H9 (cell line): ENCODE results near the gene OAS2. TPM values are rescaled to one million over a fixed set of nuclear protein-coding genes. Genes with fewer than 3 reads are reported as not detected.

Experiments used
- DNase-seq: peaks from one replicate; pipeline ENCODE4 v3.0.0-alpha.2; 2017
- H2AFZ ChIP-seq: one replicate; pipeline ENCODE4 v1.6.1; 2013; ENCODE audit warnings: mild to moderate bottlenecking, low read length, control low read depth, moderate library complexity
- H2AK5ac ChIP-seq: 2 replicates; pipeline ENCODE4 v1.6.1; 2013; ENCODE audit warnings: low read length, control low read depth, mixed read lengths; ENCODE audit not compliant: insufficient read length
- H2BK120ac ChIP-seq: one replicate; pipeline ENCODE4 v1.6.1; 2013; ENCODE audit warnings: low read depth, mild to moderate bottlenecking, low read length, control low read depth, inconsistent platforms; ENCODE audit not compliant: poor library complexity, severe bottlenecking
- H2BK12ac ChIP-seq: 2 replicates; pipeline ENCODE4 v1.6.1; 2013; ENCODE audit warnings: low read length, control low read depth, mixed read lengths, low read depth; ENCODE audit not compliant: insufficient read length
- H2BK15ac ChIP-seq: 2 replicates; pipeline ENCODE4 v1.6.1; 2013; ENCODE audit warnings: low read depth, low read length, control low read depth
- H2BK20ac ChIP-seq: one replicate; pipeline ENCODE4 v1.6.1; 2013; ENCODE audit warnings: low read depth, mild to moderate bottlenecking, low read length, control low read depth, inconsistent platforms; ENCODE audit not compliant: poor library complexity, severe bottlenecking
- H2BK5ac ChIP-seq: 2 replicates; pipeline ENCODE4 v1.6.1; 2013; ENCODE audit warnings: low read length, control low read depth, mixed read lengths; ENCODE audit not compliant: insufficient read length
- H3K14ac ChIP-seq: 2 replicates; pipeline ENCODE4 v1.6.1; 2013; ENCODE audit warnings: low read length, control low read depth; ENCODE audit not compliant: insufficient read depth
- H3K18ac ChIP-seq: 2 replicates; pipeline ENCODE4 v1.6.1; 2013; ENCODE audit warnings: low read depth, mild to moderate bottlenecking, mixed read lengths, low read length, control low read depth; ENCODE audit not compliant: insufficient read length
- H3K23ac ChIP-seq: 2 replicates; pipeline ENCODE4 v1.6.1; 2013; ENCODE audit warnings: low read length, control low read depth, mixed read lengths, low read depth; ENCODE audit not compliant: insufficient read length
- H3K23me2 ChIP-seq: 2 replicates; pipeline ENCODE4 v1.6.1; 2013; ENCODE audit warnings: low read depth, mild to moderate bottlenecking, mixed read lengths, low read length, control low read depth; ENCODE audit not compliant: insufficient read length, poor library complexity, severe bottlenecking
- H3K27ac ChIP-seq: 2 replicates; pipeline ENCODE4 v1.5.1; 2013; ENCODE audit warnings: low read length, control low read depth, mixed read lengths, low read depth; ENCODE audit not compliant: insufficient read length
- H3K27me3 ChIP-seq: 2 replicates; pipeline ENCODE4 v1.6.1; 2013; ENCODE audit warnings: low read length, control low read depth, inconsistent platforms; ENCODE audit not compliant: insufficient read depth
- H3K4ac ChIP-seq: 2 replicates; pipeline ENCODE4 v1.6.1; 2013; ENCODE audit warnings: low read depth, mild to moderate bottlenecking, control low read depth, inconsistent platforms, low read length, moderate library complexity
- H3K4me1 ChIP-seq: 2 replicates; pipeline ENCODE4 v1.6.1; 2013; ENCODE audit warnings: low read length, control low read depth, inconsistent platforms; ENCODE audit not compliant: insufficient read depth
- H3K4me2 ChIP-seq: 2 replicates; pipeline ENCODE4 v1.6.1; 2013; ENCODE audit warnings: low read length, control low read depth, mixed read lengths; ENCODE audit not compliant: insufficient read length, insufficient read depth
- H3K56ac ChIP-seq: 2 replicates; pipeline ENCODE4 v1.6.1; 2013; ENCODE audit warnings: low read depth, mild to moderate bottlenecking, mixed read lengths, low read length, control low read depth; ENCODE audit not compliant: insufficient read length
- H3K79me1 ChIP-seq: 2 replicates; pipeline ENCODE4 v1.6.1; 2013; ENCODE audit warnings: low read depth, mild to moderate bottlenecking, moderate library complexity, low read length, control low read depth, inconsistent platforms; ENCODE audit not compliant: insufficient read depth, poor library complexity, severe bottlenecking
- H3K79me2 ChIP-seq: 2 replicates; pipeline ENCODE4 v1.6.1; 2013; ENCODE audit warnings: low read length, control low read depth, inconsistent platforms; ENCODE audit not compliant: insufficient read depth
- H3K9ac ChIP-seq: 2 replicates; pipeline ENCODE4 v1.6.1; 2013; ENCODE audit warnings: low read length, control low read depth, mixed read lengths; ENCODE audit not compliant: insufficient read length; ENCODE audit errors: extremely low read depth
- H3K9me3 ChIP-seq: one replicate; pipeline ENCODE4 v1.6.1; 2013; ENCODE audit warnings: low read depth, low read length, inconsistent platforms; ENCODE audit not compliant: control insufficient read depth
- H3T11ph ChIP-seq: one replicate; pipeline ENCODE4 v1.6.1; 2013; ENCODE audit warnings: mild to moderate bottlenecking, low read length, control low read depth, inconsistent platforms
- H4K20me1 ChIP-seq: one replicate; pipeline ENCODE4 v1.6.1; 2013; ENCODE audit not compliant: control insufficient read depth, insufficient read length, insufficient read depth
- H4K5ac ChIP-seq: 2 replicates; pipeline ENCODE4 v1.6.1; 2013; ENCODE audit warnings: low read depth, mild to moderate bottlenecking, mixed read lengths, low read length, control low read depth; ENCODE audit not compliant: insufficient read length
- H4K8ac ChIP-seq: replicated peaks from 2 replicates; pipeline ENCODE4 v1.6.1; 2013; ENCODE audit warnings: low read length, control low read depth, mixed read lengths, low read depth; ENCODE audit not compliant: insufficient read length
- H4K91ac ChIP-seq: 2 replicates; pipeline ENCODE4 v1.6.1; 2013; ENCODE audit warnings: low read depth, mild to moderate bottlenecking, moderate library complexity, mixed read lengths, low read length, control low read depth; ENCODE audit not compliant: insufficient read length
- H3K27ac Mint-ChIP-seq, 3 experiments: 2 replicates in 2 of 3; 3 replicates in 1 of 3; pipeline ENCODE4 v1.8.0; 2020 to 2021; ENCODE audit warnings: mixed read lengths in 3 of 3, mild to moderate bottlenecking in 1 of 3, moderate library complexity in 1 of 3
- H3K27me3 Mint-ChIP-seq: 2 replicates; pipeline ENCODE4 v1.8.0; 2021; ENCODE audit warnings: low read depth, mild to moderate bottlenecking, moderate library complexity, mixed read lengths
- H3K36me3 Mint-ChIP-seq, 3 experiments: 2 replicates in 2 of 3; 3 replicates in 1 of 3; pipeline ENCODE4 v1.8.0; 2020 to 2021; ENCODE audit warnings: low read depth in 3 of 3, mixed read lengths in 3 of 3; ENCODE audit not compliant: insufficient read depth in 1 of 3
- H3K4me1 Mint-ChIP-seq, 2 experiments: 2 replicates each; pipeline ENCODE4 v1.8.0; 2020; ENCODE audit warnings: mixed read lengths in 2 of 2
- H3K4me3 Mint-ChIP-seq, 2 experiments: 2 replicates in 1 of 2; 3 replicates in 1 of 2; pipeline ENCODE4 v1.8.0; 2020 to 2021; ENCODE audit warnings: mild to moderate bottlenecking in 2 of 2, mixed read lengths in 2 of 2, moderate library complexity in 1 of 2
- H3K9me3 Mint-ChIP-seq, 2 experiments: 2 replicates in 1 of 2; 3 replicates in 1 of 2; pipeline ENCODE4 v1.8.0; 2020; ENCODE audit warnings: mild to moderate bottlenecking in 2 of 2, mixed read lengths in 2 of 2, moderate library complexity in 1 of 2
- WGBS: extraction: QIAGEN DNeasy Blood & Tissue Kit; methylation state at CpG from one replicate; pipeline ENCODE4 v1.1.7; 2013; ENCODE audit warnings: missing lambda C conversion rate, low lambda C conversion rate, mixed read lengths; ENCODE audit not compliant: insufficient read length; ENCODE audit errors: extremely low coverage; 5-methylcytosine and 5-hydroxymethylcytosine counted together
- total RNA-seq: library from RNA; stranded (reverse); gene quantifications from 2 replicates; pipeline ENCODE4 v1.2.1, GENCODE V29; 2021
- TF ChIP-seq, protein P1 (sequence below): fragments of 200-600 bp; sonication (generic); conservative IDR thresholded peaks from 3 replicates; pipeline ENCODE4 v1.8.0; 2021; ENCODE audit warnings: antibody characterized with exemption, mild to moderate bottlenecking

The OAS2 gene
- total RNA-seq, 1 experiment from 2014 or later, result not detected

DNA sequence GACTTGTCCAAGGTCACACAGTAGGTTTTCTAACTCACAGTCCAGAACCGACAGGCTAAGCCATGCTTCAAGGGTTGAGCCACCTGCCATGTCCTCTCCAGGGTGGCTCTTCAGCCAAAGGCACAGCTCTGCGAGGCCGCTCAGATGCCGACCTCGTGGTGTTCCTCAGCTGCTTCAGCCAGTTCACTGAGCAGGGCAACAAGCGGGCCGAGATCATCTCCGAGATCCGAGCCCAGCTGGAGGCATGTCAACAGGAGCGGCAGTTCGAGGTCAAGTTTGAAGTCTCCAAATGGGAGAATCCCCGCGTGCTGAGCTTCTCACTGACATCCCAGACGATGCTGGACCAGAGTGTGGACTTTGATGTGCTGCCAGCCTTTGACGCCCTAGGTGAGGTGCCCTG is 12.7 kb upstream of the OAS2 start:
- no peaks in the 10 kb centered on the region for H3K9me3 ChIP-seq
- H3K18ac ChIP-seq, result no peak overlapping the region
- peaks cover 3% of the 10 kb centered on the region for H3K23me2 ChIP-seq
- no peak overlapping the region for H3K4me2 ChIP-seq
- H2BK12ac ChIP-seq, result no peak overlapping the region
- H2BK20ac ChIP-seq, result no peak overlapping the region
- Mint-ChIP-seq H3K27ac (no peak overlapping the region), H3K4me1 (peaks cover 0 to 2% of the 10 kb centered on the region in 2 experiments; a peak in 1 of 4 replicates), H3K36me3 (peaks cover 0 to 4% (median 0%) of the 10 kb centered on the region in 3 experiments; a peak in 2 of 7 replicates), H3K27me3 (peaks cover 11% of the 10 kb centered on the region), H3K9me3 (peaks cover 1 to 8% of the 10 kb centered on the region in 2 experiments; a peak in 3 of 5 replicates), H3K4me3 (no peak overlapping the region)
- H4K91ac ChIP-seq, result no peak overlapping the region
- no peak overlapping the region for H3K4ac ChIP-seq
- no peak overlapping the region for H4K5ac ChIP-seq
- H2BK15ac ChIP-seq, result no peak overlapping the region
- no peak overlapping the region for H3K14ac ChIP-seq
- H4K20me1 ChIP-seq, result no peaks in the 10 kb centered on the region
- H2BK120ac ChIP-seq, result no peak overlapping the region
- H3T11ph ChIP-seq, result no peak overlapping the region
- no CpG with 5 or more reads among the region's 15 CpGs for WGBS
- H2BK5ac ChIP-seq, result no peak overlapping the region
- H3K79me2 ChIP-seq, result no peaks in the 10 kb centered on the region
- H3K56ac ChIP-seq, result no peak overlapping the region
- no peak overlapping the region for H2AK5ac ChIP-seq
- H3K9ac ChIP-seq, result no peak overlapping the region
- H3K27ac ChIP-seq, result no peak overlapping the region
- no peak overlapping the region for H2AFZ ChIP-seq
- H3K27me3 ChIP-seq, result no peaks in the 10 kb centered on the region
- no peak for DNase-seq
- no peaks in the 10 kb centered on the region for H3K79me1 ChIP-seq
- no peaks in the 10 kb centered on the region for H3K4me1 ChIP-seq
- TF ChIP-seq, protein P1, sequence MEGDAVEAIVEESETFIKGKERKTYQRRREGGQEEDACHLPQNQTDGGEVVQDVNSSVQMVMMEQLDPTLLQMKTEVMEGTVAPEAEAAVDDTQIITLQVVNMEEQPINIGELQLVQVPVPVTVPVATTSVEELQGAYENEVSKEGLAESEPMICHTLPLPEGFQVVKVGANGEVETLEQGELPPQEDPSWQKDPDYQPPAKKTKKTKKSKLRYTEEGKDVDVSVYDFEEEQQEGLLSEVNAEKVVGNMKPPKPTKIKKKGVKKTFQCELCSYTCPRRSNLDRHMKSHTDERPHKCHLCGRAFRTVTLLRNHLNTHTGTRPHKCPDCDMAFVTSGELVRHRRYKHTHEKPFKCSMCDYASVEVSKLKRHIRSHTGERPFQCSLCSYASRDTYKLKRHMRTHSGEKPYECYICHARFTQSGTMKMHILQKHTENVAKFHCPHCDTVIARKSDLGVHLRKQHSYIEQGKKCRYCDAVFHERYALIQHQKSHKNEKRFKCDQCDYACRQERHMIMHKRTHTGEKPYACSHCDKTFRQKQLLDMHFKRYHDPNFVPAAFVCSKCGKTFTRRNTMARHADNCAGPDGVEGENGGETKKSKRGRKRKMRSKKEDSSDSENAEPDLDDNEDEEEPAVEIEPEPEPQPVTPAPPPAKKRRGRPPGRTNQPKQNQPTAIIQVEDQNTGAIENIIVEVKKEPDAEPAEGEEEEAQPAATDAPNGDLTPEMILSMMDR, result no peak
- no peak overlapping the region for H4K8ac ChIP-seq
- H3K23ac ChIP-seq, result no peak overlapping the region
